ENCODE measurements around the gene NKTR. TPM values are rescaled to one million over a fixed set of nuclear protein-coding genes. Genes with fewer than 3 reads are reported as not detected.

NKTR gene
- total RNA-seq, 1 experiment from 2014 or later: 70.5 TPM

DNA sequence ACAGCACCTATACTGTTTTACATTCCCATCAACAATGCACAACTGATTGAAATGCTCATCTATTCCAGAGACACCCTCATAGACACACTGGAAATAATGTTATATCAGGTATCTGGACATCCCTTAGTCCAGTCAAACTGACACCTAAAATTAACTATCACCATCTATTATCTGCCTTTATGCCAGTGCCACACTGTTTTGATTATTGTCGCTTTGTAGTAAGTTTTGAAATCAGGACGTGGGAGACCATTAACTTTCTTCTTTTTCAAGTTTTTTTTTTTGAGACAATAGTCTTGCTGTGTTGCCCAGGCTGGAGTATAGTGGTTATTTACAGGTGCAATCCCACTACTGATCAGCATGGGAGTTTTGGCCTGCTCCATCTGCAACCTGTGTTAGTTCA, 75.4 kb downstream of the NKTR start:
- DNase-seq: no peak
- H4K20me1 ChIP-seq (ENCODE audit: insufficient read depth): no peaks in the 10 kb centered on the region
- H3K79me2 ChIP-seq (ENCODE audit: low read depth): no peaks in the 10 kb centered on the region
- intact Hi-C loops (cut with micrococcal nuclease; ENCODE audit: unreplicated experiment): no loop called here
- no peak for TF ChIP-seq EZH2 (IDR thresholded peaks at IDR 0.05; ENCODE audit: low read depth)
- TF ChIP-seq, protein P1, sequence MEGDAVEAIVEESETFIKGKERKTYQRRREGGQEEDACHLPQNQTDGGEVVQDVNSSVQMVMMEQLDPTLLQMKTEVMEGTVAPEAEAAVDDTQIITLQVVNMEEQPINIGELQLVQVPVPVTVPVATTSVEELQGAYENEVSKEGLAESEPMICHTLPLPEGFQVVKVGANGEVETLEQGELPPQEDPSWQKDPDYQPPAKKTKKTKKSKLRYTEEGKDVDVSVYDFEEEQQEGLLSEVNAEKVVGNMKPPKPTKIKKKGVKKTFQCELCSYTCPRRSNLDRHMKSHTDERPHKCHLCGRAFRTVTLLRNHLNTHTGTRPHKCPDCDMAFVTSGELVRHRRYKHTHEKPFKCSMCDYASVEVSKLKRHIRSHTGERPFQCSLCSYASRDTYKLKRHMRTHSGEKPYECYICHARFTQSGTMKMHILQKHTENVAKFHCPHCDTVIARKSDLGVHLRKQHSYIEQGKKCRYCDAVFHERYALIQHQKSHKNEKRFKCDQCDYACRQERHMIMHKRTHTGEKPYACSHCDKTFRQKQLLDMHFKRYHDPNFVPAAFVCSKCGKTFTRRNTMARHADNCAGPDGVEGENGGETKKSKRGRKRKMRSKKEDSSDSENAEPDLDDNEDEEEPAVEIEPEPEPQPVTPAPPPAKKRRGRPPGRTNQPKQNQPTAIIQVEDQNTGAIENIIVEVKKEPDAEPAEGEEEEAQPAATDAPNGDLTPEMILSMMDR (conservative IDR thresholded peaks at IDR 0.05): no peak
- no peak overlapping the region for H3K4me3 ChIP-seq
- ChIA-PET POLR2A (ENCODE audit: unreplicated experiment) (no interaction called here), CTCF (no interaction called here)
- H3K27me3 ChIP-seq (ENCODE audit: insufficient read depth, low read depth): no peaks in the 10 kb centered on the region
- no peaks in the 10 kb centered on the region for H3K36me3 ChIP-seq (ENCODE audit: low read depth)
- H3K27ac ChIP-seq: no peak overlapping the region
- BruUV-seq (replicated peaks): no TSS peak
- H3K9me3 ChIP-seq (ENCODE audit: insufficient read depth, low read depth): no peaks in the 10 kb centered on the region
- no peak overlapping the region for H3K4me2 ChIP-seq
- H3F3A ChIP-seq (ENCODE audit: insufficient read depth, low read depth): no peaks in the 10 kb centered on the region
- H3K4me1 ChIP-seq (replicated peaks; ENCODE audit: insufficient read depth): 0 out of 2 replicates have a peak, but pooled peaks cover 5% of the 10 kb centered on the region
- no peak overlapping the region for H2AFZ ChIP-seq
- H3K9me2 ChIP-seq (ENCODE audit: insufficient read depth): no peaks in the 10 kb centered on the region

DNA sequence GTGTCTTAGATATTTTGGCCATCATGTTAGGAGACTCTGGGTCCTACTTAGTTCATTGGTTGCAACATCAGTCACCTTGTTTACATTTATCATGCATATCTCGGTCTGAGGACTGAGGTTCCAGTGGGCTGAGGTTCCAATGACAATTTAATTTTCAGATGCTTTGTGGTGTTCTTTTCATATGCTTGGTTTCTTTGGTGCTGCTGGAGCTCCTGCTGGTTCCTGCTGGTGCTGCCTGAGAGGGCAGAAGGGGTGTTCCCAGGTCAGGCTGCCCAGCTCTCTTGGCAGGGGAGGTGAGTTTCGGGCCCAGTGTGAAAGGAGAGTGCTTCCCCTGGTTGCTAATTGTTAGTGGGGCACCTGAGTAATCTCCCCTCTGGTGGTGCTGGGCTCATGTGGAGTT, 78.0 kb downstream of the NKTR start:
- POLR2A ChIA-PET (ENCODE audit: unreplicated experiment): no interaction called here
- Histone ChIP-seq H3K9me3 (ENCODE audit: insufficient read depth, low read depth) (no peaks in the 10 kb centered on the region), H3K79me2 (ENCODE audit: low read depth) (no peaks in the 10 kb centered on the region), H3K27ac (no peak overlapping the region), H3K4me3 (no peak overlapping the region), H3K27me3 (ENCODE audit: insufficient read depth, low read depth) (no peaks in the 10 kb centered on the region), H3K36me3 (ENCODE audit: low read depth) (no peaks in the 10 kb centered on the region), H4K20me1 (ENCODE audit: insufficient read depth) (no peaks in the 10 kb centered on the region), H3K9me2 (ENCODE audit: insufficient read depth) (no peaks in the 10 kb centered on the region), H2AFZ (no peak overlapping the region), H3F3A (ENCODE audit: insufficient read depth, low read depth) (no peaks in the 10 kb centered on the region), H3K4me2 (no peak overlapping the region), H3K4me1 (replicated peaks; ENCODE audit: insufficient read depth) (peaks cover 8% of the 10 kb centered on the region; the same call in 1 of the 2 replicates)
- intact Hi-C loops (cut with micrococcal nuclease; ENCODE audit: unreplicated experiment): no loop called here
- CTCF ChIA-PET: no interaction called here
- TF ChIP-seq EZH2 (IDR thresholded peaks at IDR 0.05; ENCODE audit: low read depth): no peak
- TF ChIP-seq, protein P1 (conservative IDR thresholded peaks at IDR 0.05): no peak
- BruUV-seq (replicated peaks): no TSS peak
- no peak for DNase-seq

DNA sequence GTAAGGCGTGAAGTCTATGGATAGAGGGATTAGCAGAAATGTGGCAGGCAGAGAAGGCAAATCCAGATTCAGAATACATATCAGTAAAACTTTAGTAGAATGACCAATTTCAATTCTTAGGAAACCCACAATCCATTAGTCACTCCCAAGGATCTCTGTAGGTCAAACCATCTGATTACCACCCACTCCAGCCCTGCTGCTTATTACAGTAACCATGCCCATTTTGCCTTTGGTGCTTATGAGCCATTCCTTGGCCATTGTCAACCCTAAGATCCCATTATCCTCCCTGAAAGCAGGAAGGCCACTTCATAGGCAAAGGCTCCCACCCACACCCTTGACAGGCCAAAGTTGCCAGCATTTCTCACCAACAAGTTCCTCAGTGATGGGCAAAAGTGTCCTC, 79.8 kb downstream of the NKTR start:
- no peaks in the 10 kb centered on the region for H3K79me2 ChIP-seq (ENCODE audit: low read depth)
- BruUV-seq (replicated peaks): no TSS peak
- H4K20me1 ChIP-seq (ENCODE audit: insufficient read depth): no peaks in the 10 kb centered on the region
- no peaks in the 10 kb centered on the region for H3K9me3 ChIP-seq (ENCODE audit: insufficient read depth, low read depth)
- ChIA-PET CTCF (no interaction called here), POLR2A (ENCODE audit: unreplicated experiment) (no interaction called here)
- DNase-seq: no peak
- H3K4me2 ChIP-seq: no peak overlapping the region
- no peak overlapping the region for H3K4me3 ChIP-seq
- H3F3A ChIP-seq (ENCODE audit: insufficient read depth, low read depth): no peaks in the 10 kb centered on the region
- H3K27ac ChIP-seq: no peak overlapping the region
- no peak for TF ChIP-seq EZH2 (IDR thresholded peaks at IDR 0.05; ENCODE audit: low read depth)
- TF ChIP-seq, protein P1 (conservative IDR thresholded peaks at IDR 0.05): no peak
- H3K36me3 ChIP-seq (ENCODE audit: low read depth): no peaks in the 10 kb centered on the region
- no peaks in the 10 kb centered on the region for H3K9me2 ChIP-seq (ENCODE audit: insufficient read depth)
- H2AFZ ChIP-seq: no peak overlapping the region
- intact Hi-C loops (cut with micrococcal nuclease; ENCODE audit: unreplicated experiment): no loop called here
- peaks cover 21% of the 10 kb centered on the region for H3K4me1 ChIP-seq (replicated peaks; ENCODE audit: insufficient read depth)
- H3K27me3 ChIP-seq (ENCODE audit: insufficient read depth, low read depth): no peaks in the 10 kb centered on the region
